Measurements from ENCODE around the gene PLEK2.
"Not testable (repeated sequence)": the region's sequence is repeated elsewhere in the genome, so short reads cannot be mapped to it uniquely, and the experiment has no call there.

Gene PLEK2

DNA sequence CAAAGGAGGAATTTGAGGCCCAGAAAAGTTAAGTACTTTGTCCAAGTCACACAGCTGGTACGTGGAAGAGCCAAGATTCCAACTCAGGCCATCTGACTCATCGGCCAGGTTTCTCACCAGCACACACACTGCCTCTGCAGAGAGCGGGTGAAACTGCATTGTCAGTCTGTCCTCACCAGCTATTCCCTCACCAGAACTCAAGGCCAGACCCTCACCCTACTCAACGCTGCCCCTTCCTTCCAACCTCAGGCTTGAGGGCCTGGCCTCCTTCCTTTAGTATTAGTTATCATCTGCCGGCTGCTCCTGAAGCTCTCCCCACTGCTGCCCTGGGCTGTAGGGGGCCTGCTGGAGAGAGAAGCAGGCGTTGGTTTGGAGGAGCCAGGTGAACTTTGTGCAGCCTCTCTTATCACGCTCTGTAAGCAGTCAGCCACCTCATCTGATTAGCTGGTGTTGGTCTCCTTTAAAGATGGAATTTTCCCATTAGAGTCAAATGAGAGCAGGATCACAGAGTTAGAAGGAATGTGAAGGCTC, 16.6 kb upstream of the PLEK2 start:
- DNase-seq, result no peak

DNA sequence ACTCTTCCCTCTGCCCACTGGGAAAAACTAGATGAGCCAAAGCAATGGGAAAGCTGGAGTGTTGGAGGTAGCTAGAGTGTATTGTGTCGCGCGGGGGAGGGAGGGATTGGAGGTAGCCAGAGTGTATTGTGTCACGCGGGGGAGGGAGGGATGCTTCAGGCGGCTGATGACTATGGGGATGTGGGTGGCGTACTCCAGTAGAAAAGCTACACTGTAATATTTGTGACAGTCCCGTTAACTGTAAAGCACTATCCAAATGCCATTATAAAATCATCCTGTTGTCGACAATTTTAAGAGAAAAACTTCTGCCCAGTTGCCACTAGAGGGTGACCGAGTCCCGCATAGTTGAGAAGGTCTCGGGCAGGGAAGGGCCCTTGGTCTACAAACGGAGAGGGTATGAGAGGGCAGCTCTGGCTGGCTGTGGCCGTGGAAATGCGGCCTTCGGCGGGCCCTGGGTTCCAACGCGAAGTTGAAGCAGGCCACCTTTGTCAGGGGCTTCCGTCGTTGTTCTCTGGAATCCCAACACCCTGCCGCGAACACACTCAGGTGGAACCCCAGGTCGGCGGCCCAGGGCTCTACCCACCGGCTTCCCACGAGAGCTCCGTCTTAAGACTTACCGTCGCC, 15.1 kb upstream of the PLEK2 start:
- peak in 12 of 14 donors; percentile 26 to 77 (median 54) for DNase-seq

DNA sequence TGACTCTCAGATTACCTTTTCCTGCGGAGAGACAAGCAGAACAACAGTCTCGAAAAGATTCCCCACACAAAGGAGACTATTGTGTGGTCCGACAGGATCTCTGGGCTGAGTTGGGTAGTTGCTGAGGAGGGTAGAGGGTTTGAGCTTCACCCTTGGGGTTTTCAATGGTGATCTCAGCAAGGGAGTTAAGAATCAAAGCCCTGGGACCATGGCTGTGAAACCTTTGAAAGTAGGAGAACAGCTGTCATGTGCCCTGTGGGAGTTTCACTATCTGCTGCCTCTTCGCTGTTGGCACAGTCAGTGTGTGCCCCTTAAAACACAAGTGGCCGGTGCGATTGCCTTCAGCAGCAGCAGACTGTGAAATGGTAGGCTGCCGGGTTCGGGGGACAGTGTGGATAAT, 14.2 kb upstream of the PLEK2 start:
- DNase-seq, result no peak

- DNase-seq, result no peak
Measured at GRCh38 chr14:67425608-67426007, 13.6 kb upstream of the PLEK2 start.

DNA sequence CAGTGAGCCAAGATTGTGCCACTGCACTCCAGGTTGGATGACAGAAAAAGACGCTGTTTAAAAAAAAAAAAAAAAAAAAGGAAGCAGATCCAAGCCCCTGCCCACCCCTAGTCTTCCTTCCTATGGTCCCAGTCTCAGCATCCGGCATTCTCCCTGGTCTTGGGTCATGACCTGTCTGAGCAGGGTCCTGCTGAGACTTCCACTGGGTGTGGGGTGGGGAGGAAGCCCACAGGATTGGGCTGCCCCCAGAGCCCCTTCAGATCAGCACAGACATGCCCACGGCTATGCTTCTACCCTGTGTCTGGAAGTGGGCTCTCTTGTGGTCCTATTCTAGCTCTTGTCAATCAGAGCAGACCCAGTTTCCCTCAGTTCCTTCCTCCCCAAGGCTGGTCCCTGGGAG, 12.6 kb upstream of the PLEK2 start:
- no peak for DNase-seq

- DNase-seq, result no peak
Measured at GRCh38 chr14:67423424-67423823, 11.5 kb upstream of the PLEK2 start.

- no peak for DNase-seq
Measured at GRCh38 chr14:67421356-67422224, 9.6 kb upstream of the PLEK2 start.

DNA sequence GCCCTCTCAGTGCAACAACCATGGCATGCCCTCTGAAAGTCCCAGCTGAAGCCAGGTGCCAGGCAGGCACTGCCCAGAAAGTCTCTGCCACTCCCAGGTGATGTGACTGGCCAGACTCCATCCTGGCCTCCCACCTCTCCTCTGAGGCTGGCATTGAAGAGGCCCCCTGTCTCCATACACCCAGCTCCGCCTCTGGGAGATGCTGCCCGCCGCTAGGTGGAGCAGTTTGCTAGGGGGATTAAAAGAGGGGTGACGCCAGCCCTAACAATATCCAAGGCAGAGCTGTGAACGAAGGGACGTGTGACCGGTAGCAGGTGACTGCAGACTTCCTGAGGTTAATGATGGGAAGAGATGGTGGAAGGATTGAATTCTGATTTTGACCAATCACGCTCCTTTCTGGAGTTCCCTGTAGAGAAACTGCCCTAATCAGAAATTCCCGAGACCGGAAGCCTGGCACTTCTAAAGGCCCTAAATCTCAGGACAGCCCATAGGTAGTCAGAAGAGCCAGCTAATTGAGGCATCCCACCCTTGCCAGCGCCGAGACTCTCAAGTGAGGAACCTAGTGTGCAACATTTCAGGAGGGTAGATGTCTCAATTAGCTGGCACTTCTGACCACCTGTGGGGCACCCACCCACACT, 8.3 kb upstream of the PLEK2 start:
- no peak for DNase-seq

DNA sequence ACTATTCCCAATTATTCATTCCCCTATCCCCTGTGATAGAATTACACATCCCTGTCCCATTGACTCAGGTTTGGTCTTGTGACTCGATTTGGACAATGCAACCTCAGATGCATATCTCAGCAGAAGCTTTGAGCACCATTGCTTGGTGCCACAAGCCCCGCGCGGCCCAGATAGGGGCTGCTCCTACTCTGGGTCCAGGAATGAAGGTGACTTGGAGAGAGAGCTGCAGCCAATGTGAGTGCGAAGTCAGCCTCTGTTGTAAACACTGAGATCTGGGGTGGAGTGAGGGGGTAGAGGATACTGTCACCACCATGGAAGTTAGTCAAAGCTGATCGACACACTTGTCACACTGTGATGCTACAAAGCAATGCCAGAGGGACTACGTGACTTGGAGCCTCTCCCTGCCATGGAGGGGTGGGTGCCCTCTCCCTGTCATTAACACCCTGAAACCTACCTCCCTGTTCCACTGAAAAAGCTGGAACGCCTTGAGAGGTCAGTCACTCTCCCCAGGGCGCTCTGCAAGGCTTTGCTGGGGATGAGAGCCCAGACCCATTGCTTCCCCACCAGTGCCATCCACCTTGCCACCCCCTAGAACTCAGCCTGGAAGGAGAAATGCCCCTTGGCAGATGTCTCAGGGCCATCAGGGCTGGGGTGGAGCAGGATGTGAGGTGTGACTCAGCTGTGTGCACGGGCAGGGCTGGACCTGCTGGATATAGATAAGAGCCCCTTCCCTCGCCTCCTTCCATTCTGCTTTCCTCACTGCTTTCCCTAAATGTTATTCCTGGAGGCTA, 6.6 kb upstream of the PLEK2 start:
- DNase-seq, result no peak

DNA sequence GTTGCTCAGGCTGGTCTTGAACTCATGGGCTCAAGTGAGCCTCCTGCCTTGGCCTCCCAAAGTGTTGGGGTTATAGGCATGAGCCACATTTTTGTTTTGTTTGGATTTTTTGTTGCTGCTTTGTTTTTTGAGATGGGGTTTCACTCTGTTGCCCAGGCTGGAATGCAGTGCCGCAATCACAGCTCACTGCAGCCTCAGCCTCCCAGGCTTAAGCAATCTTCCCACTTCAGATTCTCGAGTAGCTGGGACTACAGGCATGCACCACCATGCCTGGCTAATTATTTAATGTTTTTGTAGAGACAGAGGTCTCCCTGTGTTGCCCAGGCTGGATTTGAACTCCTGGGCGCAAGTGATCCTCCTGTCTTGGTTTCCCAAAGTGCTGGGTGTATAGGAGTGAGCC, 5.7 kb upstream of the PLEK2 start:
- DNase-seq, result no peak

DNA sequence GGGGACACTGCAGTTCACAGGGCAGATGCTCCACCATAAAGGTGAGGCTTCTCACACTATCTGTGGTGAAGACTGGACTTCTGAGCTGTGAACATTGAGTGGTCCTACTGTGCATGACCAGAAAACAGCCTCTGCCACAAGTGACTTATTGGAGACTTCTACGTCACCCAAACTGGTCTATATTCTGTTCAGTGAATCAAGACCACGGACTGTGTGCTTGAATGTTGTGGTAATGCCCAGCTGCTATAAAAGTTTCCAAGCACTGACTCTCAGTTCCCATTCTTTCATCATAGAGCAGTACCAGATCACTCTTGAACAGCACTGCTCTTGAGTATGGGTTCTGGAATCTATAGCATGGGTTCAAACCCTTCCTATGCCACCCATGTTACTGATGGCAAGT, 4.8 kb upstream of the PLEK2 start:
- DNase-seq, result no peak

GRCh38 chr14:67416085-67416484, 4.1 kb upstream of the PLEK2 start:
- no peak for DNase-seq

DNA sequence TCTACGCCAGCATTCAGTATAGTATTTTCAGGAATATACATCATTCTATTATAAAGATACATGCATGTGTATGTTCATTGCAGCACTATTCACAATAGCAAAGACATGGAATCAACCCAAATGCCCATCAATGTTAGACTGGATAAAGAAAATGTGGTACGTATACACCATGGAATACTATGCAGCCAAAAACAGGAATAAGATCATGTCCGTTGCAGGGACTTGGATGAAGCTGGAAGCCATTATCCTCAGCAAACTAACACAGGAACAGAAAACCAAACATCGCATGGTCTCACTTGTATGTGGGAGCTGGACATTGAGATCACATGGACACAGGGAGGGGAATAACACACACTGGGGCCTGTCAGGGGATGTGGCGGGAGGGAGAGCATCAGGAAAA, 3.6 kb upstream of the PLEK2 start:
- not testable (repeated sequence) for DNase-seq

DNA sequence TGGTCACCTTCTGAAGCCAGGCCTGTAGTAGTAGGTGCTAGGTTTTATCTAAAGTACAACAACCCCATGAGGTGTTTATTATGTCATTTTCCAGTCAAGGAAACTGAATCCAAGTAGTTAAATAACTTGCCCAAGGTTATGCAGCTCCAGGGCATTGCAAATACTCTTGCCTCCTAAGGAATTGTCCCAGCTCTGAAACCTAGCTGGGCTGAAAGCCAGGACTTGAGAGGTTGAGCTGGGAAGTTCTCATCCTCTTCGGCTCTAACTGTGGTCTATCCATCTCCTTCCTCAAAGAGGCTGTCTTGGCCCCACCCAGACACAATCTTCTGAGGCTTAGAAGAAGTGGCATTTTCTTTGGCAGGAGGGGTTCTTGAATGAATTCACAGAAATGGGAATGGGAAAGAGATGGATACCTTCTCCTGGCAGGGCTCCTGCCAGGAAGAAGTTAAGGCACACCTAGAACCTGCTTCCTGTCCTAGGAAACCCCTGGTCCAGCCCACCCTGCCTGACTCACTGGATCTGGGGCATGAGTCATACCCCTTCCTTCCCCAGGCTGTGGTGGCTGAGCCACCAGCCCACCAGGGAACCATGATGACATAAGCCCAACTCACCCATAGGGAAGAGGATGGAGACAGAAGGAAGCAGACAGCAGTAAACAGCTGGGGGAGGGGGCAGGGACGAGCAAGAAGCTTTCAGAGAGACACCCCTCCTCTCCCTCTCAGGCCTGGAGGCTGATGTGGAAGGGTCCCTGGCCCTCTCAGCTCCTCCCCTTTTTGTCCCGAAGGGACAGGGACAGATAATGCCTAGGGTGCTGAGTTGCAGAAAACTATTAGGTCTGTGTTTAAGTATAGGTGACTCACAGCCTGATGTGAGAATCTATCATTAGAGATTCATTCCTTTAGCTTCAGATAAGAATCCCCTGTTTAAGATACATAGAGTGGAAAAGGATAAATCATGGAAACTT, 2.1 kb upstream of the PLEK2 start:
- DNase-seq, result no peak

DNA sequence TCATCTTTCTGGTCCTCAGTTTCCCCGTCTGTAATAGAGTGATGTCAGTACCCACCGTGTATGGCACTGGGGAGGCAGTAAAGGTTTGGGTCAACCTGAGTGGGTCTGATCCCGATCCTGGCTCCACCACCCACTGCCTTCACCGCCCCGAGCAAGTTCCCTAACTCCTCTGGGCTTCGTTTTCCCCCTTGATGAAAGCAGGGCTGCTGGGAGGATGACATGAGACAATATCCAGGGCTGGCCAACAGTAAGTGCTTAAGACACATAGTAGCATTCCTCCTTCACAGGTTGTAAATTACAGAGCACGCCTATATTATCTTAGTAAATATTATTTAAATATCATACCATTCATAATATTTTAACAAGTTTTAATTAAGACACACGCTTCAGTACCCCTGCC, 595 bp downstream of the PLEK2 start:
- no peak for DNase-seq

DNA sequence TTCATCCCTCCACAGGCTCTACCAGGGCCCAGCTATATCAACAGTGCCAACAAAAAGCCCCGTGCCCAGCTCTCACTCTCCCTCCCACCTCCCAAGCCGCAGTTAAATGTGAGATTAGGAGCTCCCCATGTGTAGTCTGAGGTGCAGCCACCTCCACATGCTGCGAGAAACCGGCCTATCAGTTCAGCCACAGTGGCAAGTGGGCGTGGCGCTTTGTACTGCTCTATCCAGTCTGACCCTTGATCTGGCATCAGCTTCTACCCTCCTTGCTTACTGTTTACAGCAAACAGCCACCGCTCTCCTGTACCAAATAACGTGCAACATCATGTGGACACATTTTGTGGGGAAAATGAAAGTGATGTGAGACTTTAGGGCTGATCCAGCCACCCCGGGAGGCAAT, 1.7 kb downstream of the PLEK2 start:
- no peak for DNase-seq

DNA sequence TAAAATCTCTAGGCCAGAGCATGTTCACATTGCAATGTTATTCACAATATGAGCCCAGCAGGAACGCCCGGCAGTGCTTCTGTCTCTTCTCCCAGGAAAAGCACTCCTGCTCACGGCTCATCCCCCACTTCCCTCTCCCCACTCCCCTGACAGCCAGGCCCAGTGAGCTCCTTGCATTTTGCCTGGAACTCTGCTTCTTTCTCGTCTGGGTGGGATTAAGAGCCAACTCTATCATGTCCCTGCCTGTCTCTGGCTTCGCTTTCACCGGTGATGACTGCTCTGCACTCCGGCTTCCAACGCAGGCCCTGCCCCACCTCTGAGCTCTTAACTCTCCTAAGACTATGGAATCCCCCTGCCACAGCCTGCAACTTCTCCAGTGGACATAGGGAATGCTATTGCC, 2.5 kb downstream of the PLEK2 start:
- DNase-seq, result no peak

- DNase-seq, result not testable (repeated sequence)
Measured at GRCh38 chr14:67408122-67408801, 3.7 kb downstream of the PLEK2 start.

GRCh38 chr14:67405771-67406170, 6.2 kb downstream of the PLEK2 start:
- DNase-seq, result no peak

DNA sequence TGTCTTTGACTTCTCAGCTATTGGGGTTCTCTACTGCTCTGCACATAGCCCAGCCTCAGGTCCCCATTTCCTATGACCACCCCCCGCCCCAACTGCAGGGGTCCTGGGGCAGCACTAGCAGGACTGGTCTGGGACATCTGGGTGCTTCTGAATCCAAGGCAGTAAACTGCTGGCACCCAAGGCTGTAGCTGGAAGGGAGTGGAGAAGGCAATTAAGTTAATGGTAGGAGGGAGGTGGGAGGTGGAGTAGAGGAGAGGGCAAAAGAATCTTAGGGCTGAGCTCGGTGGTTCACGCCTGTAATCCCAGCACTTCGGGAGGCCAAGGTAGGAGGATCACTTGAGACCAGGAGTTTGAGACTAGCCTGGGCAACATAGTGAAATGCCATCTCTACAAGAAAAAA, 11.5 kb downstream of the PLEK2 start:
- no peak for DNase-seq

DNA sequence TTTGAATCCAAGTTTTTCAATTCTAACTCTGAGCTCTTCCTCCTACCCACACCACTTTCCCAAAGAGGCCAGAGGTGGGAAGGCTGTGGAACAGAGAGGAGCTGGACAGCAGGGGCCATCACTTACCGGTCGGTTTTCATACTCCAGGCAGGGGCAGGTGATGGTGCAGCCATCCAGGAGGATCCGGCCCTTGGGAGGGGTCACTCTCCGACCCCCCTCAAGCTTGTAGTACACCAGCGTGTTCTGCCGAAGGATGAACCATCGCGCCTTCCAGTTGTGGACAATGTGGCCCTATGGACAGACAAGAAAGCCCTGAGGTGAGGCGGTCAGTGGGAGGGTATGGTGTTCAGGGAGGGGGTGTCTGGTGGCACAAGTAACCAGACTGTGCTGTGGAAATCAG, 14.4 kb downstream of the PLEK2 start:
- no peak for DNase-seq
